Hepatocyte (in vitro differentiated cells): Measurements from ENCODE around the gene PIP4P1. TPM values are rescaled to one million over a fixed set of nuclear protein-coding genes. Genes with fewer than 3 reads are reported as not detected.
A peak's percentile ranks its signal among the peaks of the same experiment; 100 is the strongest.
"Not testable (repeated sequence)": the region's sequence is repeated elsewhere in the genome, so short reads cannot be mapped to it uniquely, and the experiment has no call there.

Source experiments
- DNase-seq: peaks from one replicate; pipeline ENCODE4 v3.0.0-alpha.2; 2016; ENCODE audit warnings: low spot score
- H2AFZ ChIP-seq: fragments of 200-600 bp; sonication (generic); 2 replicates; pipeline ENCODE4 v1.6.0; 2016; ENCODE audit warnings: antibody characterized with exemption, mild to moderate bottlenecking
- H3K27ac ChIP-seq: fragments of 200-600 bp; sonication (generic); 2 replicates; pipeline ENCODE4 v1.5.1; 2016; ENCODE audit warnings: mild to moderate bottlenecking
- H3K27me3 ChIP-seq: fragments of 200-600 bp; sonication (generic); 2 replicates; pipeline ENCODE4 v1.6.1; 2016
- H3K36me3 ChIP-seq: fragments of 200-600 bp; sonication (generic); replicated peaks from 2 replicates; pipeline ENCODE4 v1.5.1; 2016; ENCODE audit warnings: low read depth; ENCODE audit not compliant: insufficient read depth
- H3K4me1 ChIP-seq: fragments of 200-600 bp; sonication (generic); 2 replicates; pipeline ENCODE4 v1.5.1; 2016; ENCODE audit warnings: mild to moderate bottlenecking, moderate library complexity; ENCODE audit not compliant: insufficient read depth
- H3K4me2 ChIP-seq: fragments of 200-600 bp; sonication (generic); 2 replicates; pipeline ENCODE4 v1.6.0; 2016
- H3K4me3 ChIP-seq: fragments of 200-600 bp; sonication (generic); 2 replicates; pipeline ENCODE4 v1.5.1; 2016; ENCODE audit warnings: mild to moderate bottlenecking
- H3K79me2 ChIP-seq: fragments of 200-600 bp; sonication (generic); 2 replicates; pipeline ENCODE4 v1.6.0; 2017; ENCODE audit warnings: mild to moderate bottlenecking
- H3K9me2 ChIP-seq: fragments of 200-600 bp; sonication (generic); replicated peaks from 2 replicates; pipeline ENCODE4 v1.6.0; 2017; ENCODE audit warnings: mild to moderate bottlenecking; ENCODE audit not compliant: insufficient read depth
- H3K9me3 ChIP-seq: fragments of 200-600 bp; sonication (generic); 2 replicates; pipeline ENCODE4 v1.5.1; 2016; ENCODE audit warnings: low read depth, mild to moderate bottlenecking
- H4K20me1 ChIP-seq: fragments of 200-600 bp; sonication (generic); 2 replicates; pipeline ENCODE4 v1.6.0; 2016; ENCODE audit warnings: mild to moderate bottlenecking; ENCODE audit not compliant: insufficient read depth, poor library complexity, severe bottlenecking
- CTCF ChIP-seq: fragments of 200-600 bp; sonication (generic); IDR thresholded peaks from 2 replicates; pipeline ENCODE4 v1.5.1; 2016; ENCODE audit warnings: antibody characterized with exemption, mild to moderate bottlenecking; ENCODE audit not compliant: poor library complexity
- EZH2 ChIP-seq: fragments of 200-600 bp; sonication (generic); IDR thresholded peaks from 2 replicates; pipeline ENCODE4 v1.6.1; 2016; ENCODE audit warnings: antibody characterized with exemption, mild to moderate bottlenecking, borderline replicate concordance
- EZH2phosphoT487 ChIP-seq: fragments of 200-600 bp; sonication (generic); IDR thresholded peaks from one replicate; pipeline ENCODE4 v1.6.1; 2018; ENCODE audit warnings: antibody characterized with exemption, mild to moderate bottlenecking, low read depth, moderate library complexity; ENCODE audit not compliant: unreplicated experiment, severe bottlenecking
- WGBS: methylation state at CpG from one replicate; pipeline ENCODE4 v1.1.6; 2016; ENCODE audit warnings: low lambda C conversion rate; ENCODE audit errors: missing lambda C conversion rate; 5-methylcytosine and 5-hydroxymethylcytosine counted together
- polyA plus RNA-seq: library from polyadenylated mRNA; unstranded; fragments of >200 nt; fragmentation: Nextera tagmentation; extraction: Ambion mirVana; gene quantifications from 2 replicates; pipeline ENCODE4 v1.2.1, GENCODE V29; 2016
- total RNA-seq: library from RNA; depleted of rRNA; stranded (reverse); fragments of >200 nt; gene quantifications from 2 replicates; pipeline ENCODE4 v1.2.3, GENCODE V29; 2014

Gene PIP4P1
- total RNA-seq, result 40.1 and 48.2 TPM in 2 replicates
- 85.0 and 85.9 TPM in 2 replicates for polyA plus RNA-seq

- H3K4me3 ChIP-seq, result peak within 1 kb of the TSS; percentile 37
- no peaks in the 10 kb centered on the region for H3K27me3 ChIP-seq
- H3K27ac ChIP-seq, result peak within 1 kb of the TSS; percentile 94
- H2AFZ ChIP-seq, result peak within 1 kb of the TSS; percentile 53
- H4K20me1 ChIP-seq, result peaks cover 4% of the 10 kb centered on the region
- 1% methylated on average over 41 of the region's 67 CpGs for WGBS
- TF ChIP-seq EZH2 (no peak), CTCF (no peak), EZH2phosphoT487 (no peak)
- H3K4me1 ChIP-seq, result peaks cover 21% of the 10 kb centered on the region
- peak; percentile 99 for DNase-seq
- H3K9me3 ChIP-seq, result no peaks in the 10 kb centered on the region
- no peaks in the 10 kb centered on the region for H3K36me3 ChIP-seq
- H3K4me2 ChIP-seq, result peak within 1 kb of the TSS; percentile 95
- H3K79me2 ChIP-seq, result peaks cover 43% of the 10 kb centered on the region
- no peaks in the 10 kb centered on the region for H3K9me2 ChIP-seq
Observed at GRCh38 chr14:20461225-20462141, at the start of gene PIP4P1. Gene PIP4P1 (minus strand): TSS chr14:20461434. CDS start chr14:20461325, 109 bp downstream.

GRCh38 chr14:20508367-20508766 lies 47.1 kb upstream of the PIP4P1 start:
- no peak overlapping the region for H3K4me3 ChIP-seq
- TF ChIP-seq EZH2phosphoT487, result no peak
- TF ChIP-seq CTCF, result no peak
- TF ChIP-seq EZH2, result no peak
- no peaks in the 10 kb centered on the region for H3K9me3 ChIP-seq
- peaks cover 2% of the 10 kb centered on the region for H3K27me3 ChIP-seq
- no peak for DNase-seq
- H3K36me3 ChIP-seq, result no peaks in the 10 kb centered on the region
- 94% methylated on average over 8 of the region's 8 CpGs for WGBS
- H3K4me1 ChIP-seq, result no peaks in the 10 kb centered on the region
- H3K27ac ChIP-seq, result no peak overlapping the region
- no peak overlapping the region for H2AFZ ChIP-seq
- no peaks in the 10 kb centered on the region for H3K79me2 ChIP-seq
- no peaks in the 10 kb centered on the region for H3K9me2 ChIP-seq
- H3K4me2 ChIP-seq, result no peak overlapping the region
- H4K20me1 ChIP-seq, result no peaks in the 10 kb centered on the region

- not testable (repeated sequence) for H3K4me2 ChIP-seq, H3K79me2 ChIP-seq, H3K9me2 ChIP-seq, H3K4me3 ChIP-seq, H3K36me3 ChIP-seq, H4K20me1 ChIP-seq, H3K27me3 ChIP-seq, H3K27ac ChIP-seq, H2AFZ ChIP-seq, H3K4me1 ChIP-seq, DNase-seq, H3K9me3 ChIP-seq
- WGBS, result 79% methylated on average over 3 of the region's 3 CpGs
Observed at GRCh38 chr14:20507537-20507936, 46.3 kb upstream of the PIP4P1 start.

GRCh38 chr14:20506752-20507151 lies 45.5 kb upstream of the PIP4P1 start:
- not testable (repeated sequence) for H3K27ac ChIP-seq, H2AFZ ChIP-seq, H3K79me2 ChIP-seq, H3K4me2 ChIP-seq, H3K9me3 ChIP-seq, H3K27me3 ChIP-seq, DNase-seq, H3K4me1 ChIP-seq, H3K9me2 ChIP-seq, H4K20me1 ChIP-seq, H3K36me3 ChIP-seq, H3K4me3 ChIP-seq
- no CpG with 5 or more reads among the region's 30 CpGs for WGBS

- not testable (repeated sequence) for H3K4me2 ChIP-seq, H2AFZ ChIP-seq, H3K9me2 ChIP-seq, H3K9me3 ChIP-seq, DNase-seq, H3K4me1 ChIP-seq, H3K27ac ChIP-seq, H3K36me3 ChIP-seq, H3K4me3 ChIP-seq, H3K27me3 ChIP-seq, H4K20me1 ChIP-seq, H3K79me2 ChIP-seq
- no CpG with 5 or more reads among the region's 30 CpGs for WGBS
Observed at GRCh38 chr14:20506276-20506675, 45.0 kb upstream of the PIP4P1 start.
